Activated T-cell treated with anti-CD3 and anti-CD28 coated beads, Interleukin-2, amount 50 U/mL, for 72 hours (primary cell): ENCODE measurements around the gene WWOX. TPM values are rescaled to one million over a fixed set of nuclear protein-coding genes. Genes with fewer than 3 reads are reported as not detected.
A peak's percentile ranks its signal among the peaks of the same experiment; 100 is the strongest.
"Not testable (repeated sequence)": the region's sequence is repeated elsewhere in the genome, so short reads cannot be mapped to it uniquely, and the experiment has no call there.

Experiments
- ATAC-seq, 2 donors: fragments of 150-1000 bp; cut with Tn5 transposase; replicated peaks in 1 of 2; 2 replicates each; pipeline ENCODE4 v1.10.0; 2021; ENCODE audit warnings: moderate library complexity in 2 of 2, mild to moderate bottlenecking in 1 of 2
- DNase-seq, 2 donors: peaks; one replicate each; pipeline ENCODE4 v3.0.0; 2021 to 2022; ENCODE audit warnings: mixed read lengths in 1 of 2
- H3K27ac Mint-ChIP-seq: one replicate; pipeline ENCODE4 v1.8.0; 2022; ENCODE audit warnings: mild to moderate bottlenecking, moderate library complexity, mixed read lengths
- H3K27me3 Mint-ChIP-seq: one replicate; pipeline ENCODE4 v1.8.0; 2022; ENCODE audit warnings: low read depth, mixed read lengths
- H3K36me3 Mint-ChIP-seq, 2 donors: one replicate each; pipeline ENCODE4 v1.8.0; 2022; ENCODE audit warnings: mixed read lengths in 2 of 2, mild to moderate bottlenecking in 1 of 2; ENCODE audit not compliant: insufficient read depth in 2 of 2
- H3K4me1 Mint-ChIP-seq: one replicate; pipeline ENCODE4 v1.8.0; 2022; ENCODE audit warnings: low read depth, mixed read lengths
- H3K4me3 Mint-ChIP-seq, 2 donors: one replicate each; pipeline ENCODE4 v1.8.0; 2022; ENCODE audit warnings: mild to moderate bottlenecking in 2 of 2, mixed read lengths in 2 of 2, moderate library complexity in 2 of 2
- H3K9me3 Mint-ChIP-seq, 2 donors: one replicate each; pipeline ENCODE4 v1.8.0; 2022; ENCODE audit warnings: mixed read lengths in 2 of 2
- total RNA-seq, 2 donors: library from RNA; stranded (reverse); gene quantifications; one replicate each; pipeline ENCODE4 v1.2.3, GENCODE V29; 2022

The WWOX gene
- total RNA-seq, 2 donors from 2014 or later, result 21.2 to 21.5 TPM

GRCh38 chr16:78513838-78514237, 414.4 kb downstream of the WWOX start:
- Mint-ChIP-seq H3K4me3 (no peak overlapping the region), H3K27me3 (no peaks in the 10 kb centered on the region), H3K4me1 (no peaks in the 10 kb centered on the region), H3K27ac (no peak overlapping the region), H3K9me3 (no peaks in the 10 kb centered on the region), H3K36me3 (no peaks in the 10 kb centered on the region)
- ATAC-seq, result no peak
- no peak for DNase-seq

GRCh38 chr16:78514888-78515287, 415.4 kb downstream of the WWOX start:
- H3K4me3 Mint-ChIP-seq, H3K9me3 Mint-ChIP-seq, H3K27ac Mint-ChIP-seq, H3K27me3 Mint-ChIP-seq, H3K36me3 Mint-ChIP-seq, ATAC-seq, H3K4me1 Mint-ChIP-seq, DNase-seq: not testable (repeated sequence)

- H3K4me3 Mint-ChIP-seq, result no peak overlapping the region
- DNase-seq, result no peak
- no peaks in the 10 kb centered on the region for H3K27me3 Mint-ChIP-seq
- H3K36me3 Mint-ChIP-seq, result no peaks in the 10 kb centered on the region
- no peak overlapping the region for H3K27ac Mint-ChIP-seq
- H3K4me1 Mint-ChIP-seq, result no peaks in the 10 kb centered on the region
- ATAC-seq, result no peak
- H3K9me3 Mint-ChIP-seq, result no peaks in the 10 kb centered on the region
Measured at GRCh38 chr16:78515421-78515820, 416.0 kb downstream of the WWOX start.

DNA sequence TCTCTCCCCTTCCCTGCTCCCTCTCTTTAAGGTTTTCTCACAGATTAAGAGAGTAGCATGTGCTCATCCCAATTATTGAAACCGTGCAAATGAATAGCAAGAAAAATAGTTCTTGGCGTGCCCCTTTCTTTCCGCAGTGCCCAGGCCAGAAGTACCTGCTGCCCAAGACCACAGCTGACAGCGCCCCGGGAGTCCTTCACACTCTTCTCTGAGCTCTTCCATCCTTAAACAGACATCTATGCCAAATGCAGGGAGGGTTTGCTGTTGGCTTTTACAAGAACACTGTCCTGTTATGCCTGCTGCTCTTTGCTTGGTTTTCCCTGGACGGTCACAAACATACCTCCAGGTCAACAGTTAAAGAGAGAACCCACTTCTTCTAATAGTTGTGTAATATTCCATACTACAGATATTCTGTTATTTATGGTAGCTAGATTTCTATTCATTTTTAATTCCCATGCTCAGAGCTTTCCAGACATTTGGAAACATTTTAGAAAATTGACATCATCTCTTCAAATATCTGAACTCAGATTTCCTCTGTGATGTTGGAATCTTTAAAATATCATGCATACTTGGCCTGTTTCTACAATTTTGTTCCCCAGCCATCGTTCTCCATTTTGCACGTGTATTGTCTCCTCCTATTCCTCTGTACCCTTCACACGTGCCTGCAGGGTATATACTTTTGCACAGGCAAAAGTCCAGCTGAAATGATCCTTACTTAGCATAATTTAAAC, 416.7 kb downstream of the WWOX start:
- Mint-ChIP-seq H3K4me3 (no peak overlapping the region), H3K4me1 (no peaks in the 10 kb centered on the region), H3K36me3 (no peaks in the 10 kb centered on the region), H3K27me3 (no peaks in the 10 kb centered on the region), H3K9me3 (no peaks in the 10 kb centered on the region), H3K27ac (no peak overlapping the region)
- ATAC-seq (no peak), DNase-seq (no peak)

GRCh38 chr16:78519896-78520295, 420.4 kb downstream of the WWOX start:
- Mint-ChIP-seq H3K9me3 (no peaks in the 10 kb centered on the region), H3K4me3 (no peak overlapping the region), H3K36me3 (no peaks in the 10 kb centered on the region), H3K27me3 (no peaks in the 10 kb centered on the region), H3K4me1 (no peaks in the 10 kb centered on the region), H3K27ac (no peak overlapping the region)
- DNase-seq (no peak), ATAC-seq (no peak)

GRCh38 chr16:78520470-78520869, 421.0 kb downstream of the WWOX start:
- DNase-seq (no peak), ATAC-seq (no peak)
- H3K4me1 Mint-ChIP-seq, result no peaks in the 10 kb centered on the region
- H3K27me3 Mint-ChIP-seq, result no peaks in the 10 kb centered on the region
- no peak overlapping the region for H3K27ac Mint-ChIP-seq
- H3K9me3 Mint-ChIP-seq, result no peaks in the 10 kb centered on the region
- H3K4me3 Mint-ChIP-seq, result no peak overlapping the region
- no peaks in the 10 kb centered on the region for H3K36me3 Mint-ChIP-seq

DNA sequence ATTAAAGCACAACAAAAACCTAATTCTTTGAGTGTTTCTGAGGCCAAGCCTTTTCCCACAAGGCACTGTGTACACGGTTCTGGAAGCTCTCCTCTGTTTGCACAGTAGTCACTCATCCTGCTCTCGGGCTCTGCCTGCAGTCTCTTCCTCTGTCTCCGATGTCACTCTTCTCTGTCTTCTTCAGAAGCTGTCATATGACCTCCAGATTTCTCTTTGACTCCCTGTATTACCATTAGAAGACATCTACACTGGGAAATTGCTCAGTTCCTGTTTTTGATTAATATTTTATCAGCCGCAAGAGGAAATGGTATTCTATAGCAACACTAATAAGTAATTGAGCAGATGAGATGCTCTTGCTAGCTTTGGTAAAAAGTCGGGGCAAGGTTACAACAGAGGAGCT, 422.9 kb downstream of the WWOX start:
- Mint-ChIP-seq H3K27ac (no peak overlapping the region), H3K4me3 (no peak overlapping the region), H3K36me3 (no peaks in the 10 kb centered on the region), H3K27me3 (no peaks in the 10 kb centered on the region), H3K9me3 (no peaks in the 10 kb centered on the region), H3K4me1 (no peaks in the 10 kb centered on the region)
- DNase-seq, result no peak
- ATAC-seq, result no peak

DNA sequence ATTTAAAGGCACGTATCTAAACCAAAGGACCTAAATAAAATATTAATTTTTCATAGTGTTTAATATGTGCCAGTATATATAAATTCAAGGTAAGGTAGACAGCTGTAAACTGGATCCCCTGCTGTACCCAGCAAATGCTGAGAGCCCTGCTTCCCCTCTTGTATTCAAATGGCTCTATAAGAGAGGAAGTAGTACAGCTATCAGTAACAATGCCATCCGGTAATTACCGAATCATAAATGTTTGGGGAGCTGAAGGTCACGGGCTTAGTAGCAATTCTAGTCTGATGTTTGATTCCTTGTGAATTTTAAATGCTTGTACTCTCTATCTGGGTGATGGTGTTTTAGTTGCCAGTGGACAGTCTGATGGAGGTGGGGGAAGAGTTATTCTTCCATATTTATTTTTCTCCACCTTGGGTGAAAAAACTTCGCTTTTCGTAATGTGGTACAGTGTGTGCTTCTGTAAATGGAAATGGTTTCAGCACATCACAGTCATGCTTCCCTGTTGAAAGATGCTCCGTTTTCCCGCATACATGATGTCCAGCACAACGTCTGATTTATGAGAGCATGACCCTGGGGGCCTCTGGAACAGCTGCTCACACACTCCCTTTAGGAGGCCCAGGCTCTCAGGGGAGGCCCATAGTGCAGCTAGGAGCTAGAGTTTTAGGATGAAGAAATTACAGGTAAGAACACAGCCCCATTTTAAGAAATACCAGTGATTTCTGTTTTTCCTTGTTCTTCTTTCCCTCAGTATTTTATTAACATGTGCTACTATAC, 423.9 kb downstream of the WWOX start:
- Mint-ChIP-seq H3K27ac (no peak overlapping the region), H3K4me1 (no peaks in the 10 kb centered on the region), H3K27me3 (no peaks in the 10 kb centered on the region), H3K4me3 (no peak overlapping the region), H3K36me3 (no peaks in the 10 kb centered on the region), H3K9me3 (no peaks in the 10 kb centered on the region)
- ATAC-seq, result no peak
- DNase-seq, result no peak

GRCh38 chr16:78524066-78524595, 424.7 kb downstream of the WWOX start:
- Mint-ChIP-seq H3K9me3 (no peaks in the 10 kb centered on the region), H3K4me3 (no peak overlapping the region), H3K4me1 (no peaks in the 10 kb centered on the region), H3K27ac (peak overlapping the region; percentile 65), H3K27me3 (no peaks in the 10 kb centered on the region), H3K36me3 (no peaks in the 10 kb centered on the region)
- no peak for DNase-seq
- ATAC-seq, result no peak

GRCh38 chr16:78528265-78528664, 428.8 kb downstream of the WWOX start:
- H3K4me1 Mint-ChIP-seq, result no peaks in the 10 kb centered on the region
- H3K27ac Mint-ChIP-seq, result no peak overlapping the region
- H3K9me3 Mint-ChIP-seq, result no peaks in the 10 kb centered on the region
- H3K27me3 Mint-ChIP-seq, result no peaks in the 10 kb centered on the region
- H3K36me3 Mint-ChIP-seq, result no peaks in the 10 kb centered on the region
- H3K4me3 Mint-ChIP-seq, result no peak overlapping the region
- DNase-seq, result no peak
- no peak for ATAC-seq

GRCh38 chr16:78529881-78530280, 430.4 kb downstream of the WWOX start:
- no peaks in the 10 kb centered on the region for H3K4me1 Mint-ChIP-seq
- DNase-seq (no peak), ATAC-seq (no peak)

DNA sequence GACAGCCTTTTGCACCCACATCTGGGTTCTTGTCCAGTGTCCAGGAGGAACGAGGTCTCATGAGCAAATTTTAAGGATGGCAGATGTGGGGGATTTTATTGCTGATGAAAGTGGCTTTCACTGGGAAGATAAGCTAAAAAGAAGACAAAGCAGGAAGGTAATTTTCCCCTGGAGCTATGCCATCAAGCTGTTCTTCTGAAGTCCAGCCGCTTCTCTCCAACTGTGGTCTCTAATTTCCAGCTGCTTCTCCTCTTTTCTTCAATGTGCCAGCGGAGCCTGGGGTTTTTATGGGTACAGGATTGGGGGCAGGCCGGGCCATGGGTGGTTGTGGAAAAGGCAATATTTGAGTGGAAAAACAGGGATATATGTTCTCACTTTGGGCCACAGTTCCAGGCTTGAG, 430.8 kb downstream of the WWOX start:
- no peaks in the 10 kb centered on the region for H3K27me3 Mint-ChIP-seq
- no peaks in the 10 kb centered on the region for H3K36me3 Mint-ChIP-seq
- ATAC-seq (no peak), DNase-seq (no peak)
- no peak overlapping the region for H3K4me3 Mint-ChIP-seq
- no peaks in the 10 kb centered on the region for H3K9me3 Mint-ChIP-seq
- no peaks in the 10 kb centered on the region for H3K4me1 Mint-ChIP-seq
- H3K27ac Mint-ChIP-seq, result no peak overlapping the region

More at GRCh38 chr16:78529881-78530280, 430.4 kb downstream of the WWOX start:
- no peak overlapping the region for H3K4me3 Mint-ChIP-seq
- no peaks in the 10 kb centered on the region for H3K27me3 Mint-ChIP-seq
- H3K36me3 Mint-ChIP-seq, result no peaks in the 10 kb centered on the region
- no peak overlapping the region for H3K27ac Mint-ChIP-seq
- H3K9me3 Mint-ChIP-seq, result no peaks in the 10 kb centered on the region

GRCh38 chr16:78535098-78535497, 435.6 kb downstream of the WWOX start:
- H3K9me3 Mint-ChIP-seq, result no peaks in the 10 kb centered on the region
- no peaks in the 10 kb centered on the region for H3K27me3 Mint-ChIP-seq
- DNase-seq (no peak), ATAC-seq (no peak)
- H3K27ac Mint-ChIP-seq, result no peak overlapping the region
- no peak overlapping the region for H3K4me3 Mint-ChIP-seq
- H3K4me1 Mint-ChIP-seq, result no peaks in the 10 kb centered on the region
- H3K36me3 Mint-ChIP-seq, result no peaks in the 10 kb centered on the region
